Erythroblast (primary cell): Measurements from ENCODE around the gene IL3RA.

Source experiments
- GATA1 ChIP-seq: IDR thresholded peaks from 2 replicates; pipeline ENCODE4 v1.6.1; 2011; ENCODE audit warnings: low read depth, mild to moderate bottlenecking, control low read depth, low read length, moderate library complexity
- POLR2A ChIP-seq: IDR thresholded peaks from 2 replicates; pipeline ENCODE4 v1.6.1; 2011; ENCODE audit warnings: mild to moderate bottlenecking, low read length

GRCh38 chrX:1358793-1359476, 22.4 kb downstream of the IL3RA start:
- TF ChIP-seq POLR2A (no peak), GATA1 (no peak)
